HUES6 (cell line): ENCODE results near the gene PURB.
A peak's percentile ranks its signal among the peaks of the same experiment; 100 is the strongest.

Experiments
- H3K27ac ChIP-seq: 2 replicates; pipeline ENCODE4 v1.7.0; 2013; ENCODE audit warnings: low read depth, mild to moderate bottlenecking, low read length, inconsistent platforms
- H3K27me3 ChIP-seq: 2 replicates; pipeline ENCODE4 v1.6.1; 2013; ENCODE audit warnings: low read length; ENCODE audit not compliant: control insufficient read depth, insufficient read depth
- H3K36me3 ChIP-seq: 2 replicates; pipeline ENCODE4 v1.6.1; 2013; ENCODE audit warnings: low read length; ENCODE audit not compliant: control insufficient read depth, insufficient read depth
- H3K4me1 ChIP-seq: 2 replicates; pipeline ENCODE4 v1.6.1; 2013; ENCODE audit warnings: low read length; ENCODE audit not compliant: control insufficient read depth, insufficient read depth
- H3K4me3 ChIP-seq: 2 replicates; pipeline ENCODE4 v1.5.1; 2013; ENCODE audit warnings: low read depth, low read length
- H3K9ac ChIP-seq: one replicate; pipeline ENCODE4 v1.6.1; 2013; ENCODE audit warnings: mild to moderate bottlenecking, low read length
- H3K9me3 ChIP-seq: 2 replicates; pipeline ENCODE4 v1.6.1; 2013; ENCODE audit warnings: low read depth, low read length; ENCODE audit not compliant: control insufficient read depth, insufficient read depth

The PURB gene

GRCh38 chr7:44891791-44892190, 6.5 kb upstream of the PURB start:
- no peak overlapping the region for H3K9ac ChIP-seq
- H3K4me1 ChIP-seq: no peaks in the 10 kb centered on the region
- no peaks in the 10 kb centered on the region for H3K36me3 ChIP-seq
- no peaks in the 10 kb centered on the region for H3K27me3 ChIP-seq
- no peak overlapping the region for H3K27ac ChIP-seq
- H3K9me3 ChIP-seq: no peaks in the 10 kb centered on the region
- H3K4me3 ChIP-seq: no peak overlapping the region

DNA sequence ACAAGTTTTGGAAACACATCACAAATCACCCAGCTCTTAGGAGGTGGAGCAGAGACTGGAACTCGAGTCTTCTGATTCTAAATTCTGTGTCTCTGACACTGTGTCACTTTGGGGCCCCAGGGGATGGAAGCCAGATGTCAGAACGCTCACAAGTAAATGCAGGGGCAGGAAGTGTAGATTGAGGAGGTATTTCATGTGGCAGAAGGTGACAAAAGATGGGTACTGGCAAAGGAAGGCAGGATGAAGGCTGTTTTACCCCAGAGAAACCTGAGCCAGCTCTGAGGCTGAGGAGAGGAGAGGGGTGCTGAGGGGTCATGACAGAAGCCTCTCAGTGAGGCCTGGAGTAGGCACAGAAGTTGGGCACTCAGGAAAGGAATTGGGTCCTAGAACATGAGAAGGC, 6.0 kb upstream of the PURB start:
- Histone ChIP-seq H3K27me3 (no peaks in the 10 kb centered on the region), H3K4me1 (no peaks in the 10 kb centered on the region), H3K36me3 (no peaks in the 10 kb centered on the region), H3K9me3 (no peaks in the 10 kb centered on the region), H3K9ac (no peak overlapping the region), H3K27ac (no peak overlapping the region), H3K4me3 (no peak overlapping the region)

DNA sequence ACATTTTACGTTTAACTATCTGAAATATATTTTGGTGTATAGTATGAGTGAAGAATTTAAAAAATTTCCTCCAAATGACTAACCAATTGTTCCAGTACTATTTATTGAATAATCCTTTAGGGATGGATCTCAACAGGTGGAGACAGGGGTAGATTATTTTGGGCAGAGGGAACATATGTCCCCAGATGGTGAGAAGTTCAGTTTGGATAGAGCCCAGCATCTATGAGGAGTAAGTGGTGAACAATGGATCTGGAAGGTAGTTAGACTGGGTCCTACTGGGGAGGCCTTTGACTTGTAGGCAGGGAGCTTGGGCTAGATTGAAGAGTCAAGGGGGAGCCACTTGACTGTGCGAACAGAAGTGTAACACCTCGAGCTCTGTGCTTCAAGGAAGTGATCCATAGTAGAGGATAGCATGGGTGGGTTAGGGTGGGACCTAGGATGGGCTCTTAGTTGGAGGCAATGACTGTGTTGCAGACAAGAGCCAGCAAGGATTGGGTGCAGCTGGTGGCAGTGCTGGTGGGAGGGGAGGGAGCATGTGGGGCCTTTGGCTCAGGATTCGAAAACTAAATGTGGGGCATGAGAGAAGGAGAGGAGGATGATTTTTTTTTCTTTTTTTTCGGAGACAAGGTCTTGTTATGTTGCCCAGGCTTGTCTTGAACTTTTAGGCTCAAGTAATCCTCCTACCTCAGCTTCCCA, 3.9 kb upstream of the PURB start:
- Histone ChIP-seq H3K4me1 (no peaks in the 10 kb centered on the region), H3K27me3 (no peaks in the 10 kb centered on the region), H3K9me3 (no peaks in the 10 kb centered on the region), H3K9ac (no peak overlapping the region), H3K27ac (no peak overlapping the region), H3K4me3 (no peak overlapping the region), H3K36me3 (peaks cover under 1% of the 10 kb centered on the region; the same call in 1 of the 2 replicates)

GRCh38 chr7:44887293-44887692, 2.0 kb upstream of the PURB start:
- Histone ChIP-seq H3K9ac (no peak overlapping the region), H3K27me3 (no peaks in the 10 kb centered on the region), H3K4me3 (no peak overlapping the region), H3K4me1 (peaks cover 18% of the 10 kb centered on the region; the same call in 1 of the 2 replicates), H3K27ac (no peak overlapping the region), H3K36me3 (peaks cover 15% of the 10 kb centered on the region), H3K9me3 (no peaks in the 10 kb centered on the region)

DNA sequence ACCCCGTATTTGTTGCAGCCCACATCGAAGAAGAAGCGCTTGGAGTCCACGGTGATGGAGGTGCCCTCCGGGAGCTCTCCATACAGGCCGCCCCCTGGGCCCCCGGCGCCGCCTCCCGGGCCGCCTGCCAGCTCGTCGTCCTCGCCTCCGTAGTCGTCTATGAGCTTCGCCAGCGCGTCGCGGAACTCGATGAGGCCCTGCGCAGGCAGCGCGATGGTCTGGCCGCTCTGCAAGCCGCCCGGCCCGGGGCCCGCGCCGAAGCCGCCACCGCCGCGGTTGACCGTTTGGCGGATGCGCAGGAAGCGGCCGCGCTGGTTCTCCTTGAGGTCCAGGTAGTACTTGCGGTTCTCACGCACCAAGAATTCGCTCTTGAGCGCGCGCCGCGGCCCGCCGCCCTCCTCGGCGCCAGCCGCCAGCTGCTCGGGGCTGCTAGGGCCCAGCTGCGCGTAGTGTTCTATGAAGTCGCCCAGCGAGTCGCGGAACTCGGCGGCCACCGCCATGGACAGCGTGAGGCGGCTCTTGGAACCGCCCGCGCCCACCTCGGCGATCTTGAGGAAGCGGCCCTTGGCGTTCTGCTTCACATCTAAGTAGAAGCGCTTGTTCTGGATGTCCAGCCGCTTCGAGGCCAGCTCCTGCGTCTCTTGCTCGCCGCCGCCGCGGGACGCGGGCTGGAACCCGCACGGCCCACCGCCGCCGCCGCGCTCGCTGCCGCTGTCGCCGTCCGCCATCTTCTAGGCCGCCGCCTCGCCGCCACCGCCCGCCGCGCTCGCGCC, 523 bp downstream of the PURB start:
- Histone ChIP-seq H3K9ac (peak overlapping the region; percentile 99), H3K9me3 (no peaks in the 10 kb centered on the region), H3K27me3 (no peaks in the 10 kb centered on the region), H3K4me3 (peak overlapping the region; percentile 96), H3K4me1 (peaks cover 30% of the 10 kb centered on the region; the same call in 1 of the 2 replicates), H3K27ac (peak overlapping the region; percentile 92; the same call in 1 of the 2 replicates), H3K36me3 (peaks cover 24% of the 10 kb centered on the region)

DNA sequence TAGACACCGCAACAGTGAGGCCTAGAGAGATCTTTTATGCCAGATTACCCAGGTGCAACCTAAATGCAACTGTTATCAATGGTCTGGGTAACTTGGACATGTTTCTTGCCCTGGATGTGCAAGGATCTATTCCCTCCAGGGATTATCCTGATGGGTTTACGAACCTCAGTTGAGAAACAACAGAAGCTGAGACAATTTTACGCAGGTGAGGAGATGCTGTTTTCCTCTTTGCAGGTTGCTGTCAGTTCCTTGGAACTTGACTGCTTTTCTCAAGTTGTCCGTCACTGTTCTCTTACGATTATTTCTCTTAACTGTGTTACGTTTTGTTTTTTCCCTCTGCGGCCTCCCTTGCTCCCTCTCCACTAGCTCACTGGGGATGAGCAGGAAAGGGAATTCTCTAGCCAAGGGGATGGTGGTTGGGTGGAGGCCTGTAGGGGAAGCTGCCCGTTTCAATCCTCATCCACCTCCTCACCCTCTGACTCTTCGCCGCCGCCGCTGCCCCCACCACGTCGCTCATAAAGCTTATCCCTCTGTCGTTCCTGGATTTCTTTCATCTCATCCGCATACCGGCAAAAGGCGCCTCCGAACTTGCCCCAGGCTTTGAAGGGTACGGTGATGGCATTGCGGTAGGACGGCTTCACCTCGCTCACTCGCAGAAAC, 1.2 kb downstream of the PURB start:
- Histone ChIP-seq H3K27ac (peak overlapping the region; percentile 92; the same call in 1 of the 2 replicates), H3K27me3 (no peaks in the 10 kb centered on the region), H3K9ac (peak overlapping the region; percentile 99), H3K4me1 (peaks cover 30% of the 10 kb centered on the region; the same call in 1 of the 2 replicates), H3K9me3 (no peaks in the 10 kb centered on the region), H3K4me3 (peak overlapping the region; percentile 96), H3K36me3 (peaks cover 28% of the 10 kb centered on the region)

DNA sequence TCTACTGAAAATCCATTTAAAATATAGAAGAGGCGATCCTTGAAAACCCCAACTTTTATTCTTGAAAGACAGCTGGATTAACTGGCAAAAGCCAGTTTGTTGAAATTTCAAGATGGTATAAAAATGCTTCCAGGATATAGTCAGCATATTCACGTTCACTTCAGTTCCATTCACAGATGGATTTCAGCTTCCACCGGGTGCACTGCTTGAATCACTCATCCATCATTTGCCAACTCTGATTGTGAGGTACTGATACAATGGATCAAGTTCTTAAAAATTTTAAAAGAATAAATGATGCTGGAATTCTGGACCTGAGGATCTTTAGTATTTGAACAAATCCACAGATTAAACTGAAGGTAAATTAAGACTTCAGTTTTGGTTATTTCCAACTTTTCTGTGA, 2.4 kb downstream of the PURB start:
- Histone ChIP-seq H3K36me3 (peaks cover 28% of the 10 kb centered on the region), H3K4me3 (peak overlapping the region; percentile 96)

DNA sequence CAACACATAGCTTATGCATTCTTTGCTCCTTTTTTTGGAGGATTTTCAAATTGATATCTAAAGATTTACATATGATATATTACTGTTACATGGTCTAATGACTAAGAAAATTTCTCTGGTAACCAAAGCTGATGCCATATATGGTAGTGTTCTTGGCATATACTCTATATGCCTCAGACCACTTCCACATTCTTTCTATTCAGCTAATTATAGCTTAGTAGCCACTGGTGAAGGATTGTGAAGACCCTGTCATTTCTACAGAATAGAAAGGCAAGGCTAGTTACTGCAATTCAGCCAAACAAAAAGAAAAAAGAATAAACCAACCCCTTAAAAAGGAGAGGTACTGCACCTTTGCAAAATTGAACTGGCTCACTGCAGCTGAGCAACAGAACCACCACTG, 3.7 kb downstream of the PURB start:
- H3K4me3 ChIP-seq: peak overlapping the region; percentile 96
- H3K9me3 ChIP-seq: no peaks in the 10 kb centered on the region
- no peaks in the 10 kb centered on the region for H3K27me3 ChIP-seq
- peak overlapping the region; percentile 4 for H3K9ac ChIP-seq
- H3K27ac ChIP-seq: peak overlapping the region; percentile 35; the same call in 1 of the 2 replicates
- H3K4me1 ChIP-seq: peaks cover 30% of the 10 kb centered on the region; the same call in 1 of the 2 replicates
- H3K36me3 ChIP-seq: peaks cover 28% of the 10 kb centered on the region

More for the DNA sequence above, 2.4 kb downstream of the PURB start:
- H3K27me3 ChIP-seq: no peaks in the 10 kb centered on the region
- no peak overlapping the region for H3K27ac ChIP-seq
- H3K4me1 ChIP-seq: peaks cover 30% of the 10 kb centered on the region; the same call in 1 of the 2 replicates
- no peak overlapping the region for H3K9ac ChIP-seq
- no peaks in the 10 kb centered on the region for H3K9me3 ChIP-seq

DNA sequence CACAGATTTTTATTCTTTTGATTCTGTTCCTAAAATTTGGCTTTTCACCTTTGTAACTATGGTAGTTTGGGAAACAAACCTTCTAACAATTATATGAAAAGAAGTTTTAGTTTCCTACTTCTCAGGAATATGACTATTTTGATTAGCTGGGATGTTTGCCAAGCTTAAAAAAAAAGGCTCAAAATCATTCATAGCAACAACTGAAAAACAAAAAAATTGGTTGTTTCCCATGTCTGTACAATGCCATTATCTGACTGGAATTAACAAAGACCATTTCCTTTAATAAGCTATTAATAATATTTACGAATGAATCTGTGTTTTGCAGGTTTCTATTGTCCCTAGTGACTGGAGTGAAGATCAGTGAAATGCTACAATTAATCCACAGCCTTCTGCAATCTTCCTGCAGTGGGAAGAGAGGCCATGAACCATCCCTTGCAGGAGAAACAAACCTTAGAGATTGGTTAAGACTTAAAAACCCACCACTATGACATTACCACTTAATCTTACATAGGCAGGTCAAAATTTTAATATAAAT, 4.2 kb downstream of the PURB start:
- H3K27me3 ChIP-seq: no peaks in the 10 kb centered on the region
- peaks cover 28% of the 10 kb centered on the region for H3K36me3 ChIP-seq
- H3K9ac ChIP-seq: peak overlapping the region; percentile 4
- H3K4me3 ChIP-seq: peak overlapping the region; percentile 96
- peaks cover 30% of the 10 kb centered on the region; the same call in 1 of the 2 replicates for H3K4me1 ChIP-seq
- peak overlapping the region; percentile 35; the same call in 1 of the 2 replicates for H3K27ac ChIP-seq
- H3K9me3 ChIP-seq: no peaks in the 10 kb centered on the region

DNA sequence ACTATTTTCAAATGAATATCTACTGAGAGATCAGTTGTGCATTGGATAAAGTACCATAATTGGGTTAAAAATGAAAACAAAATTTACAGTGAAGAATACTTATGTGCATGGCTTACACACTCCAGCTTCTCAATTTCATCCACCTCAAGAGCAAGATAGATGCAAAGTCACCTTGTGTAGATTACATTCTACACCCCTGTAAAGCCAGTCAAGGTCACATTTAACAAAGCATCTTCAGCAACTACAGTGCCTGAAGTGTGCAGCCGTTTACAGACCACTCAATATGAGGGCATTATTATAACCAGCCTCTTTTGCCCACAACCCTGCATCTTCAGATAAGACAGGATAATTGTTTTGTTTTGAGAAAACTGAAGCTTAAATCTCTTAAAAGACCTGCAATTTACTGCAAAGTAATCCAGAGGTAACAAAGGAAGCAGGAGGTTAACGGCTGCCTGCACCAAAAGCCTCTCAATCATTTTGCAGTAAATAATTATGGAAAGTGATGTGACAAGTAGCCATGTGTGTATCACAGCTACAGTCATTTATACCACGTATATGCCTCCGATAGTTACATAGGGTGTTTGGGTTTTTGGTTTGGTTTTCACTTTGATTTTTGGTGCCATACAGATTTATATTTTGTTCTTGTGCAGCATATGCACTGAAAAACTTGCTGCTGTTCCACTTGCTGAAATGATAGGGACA, 4.9 kb downstream of the PURB start:
- H3K4me1 ChIP-seq: peaks cover 30% of the 10 kb centered on the region; the same call in 1 of the 2 replicates
- H3K27ac ChIP-seq: no peak overlapping the region
- H3K4me3 ChIP-seq: peak overlapping the region; percentile 96; the same call in 1 of the 2 replicates
- no peaks in the 10 kb centered on the region for H3K9me3 ChIP-seq
- H3K9ac ChIP-seq: no peak overlapping the region
- peaks cover 28% of the 10 kb centered on the region for H3K36me3 ChIP-seq
- no peaks in the 10 kb centered on the region for H3K27me3 ChIP-seq
